Smooth muscle cell (in vitro differentiated cells): ENCODE measurements around the gene TMEM132A. TPM values are rescaled to one million over a fixed set of nuclear protein-coding genes. Genes with fewer than 3 reads are reported as not detected.

ENCODE experiments used
- DNase-seq: peaks from one replicate; lab custom pipeline; 2025; ENCODE audit not compliant: unreplicated experiment; lab: John Stamatoyannopoulos, UW
- H2AFZ ChIP-seq: fragments of 200-600 bp; sonication (generic); 2 replicates; pipeline ENCODE4 v1.6.0; 2016; ENCODE audit warnings: antibody characterized with exemption, low read depth, mild to moderate bottlenecking
- H3F3A ChIP-seq: fragments of 200-600 bp; sonication (generic); 2 replicates; pipeline ENCODE4 v1.6.0; 2017; ENCODE audit warnings: antibody characterized with exemption, low read depth
- H3K27ac ChIP-seq: fragments of 200-600 bp; sonication (generic); 2 replicates; pipeline ENCODE4 v1.5.1; 2016; ENCODE audit warnings: low read depth, mild to moderate bottlenecking
- H3K27me3 ChIP-seq: fragments of 200-600 bp; sonication (generic); 2 replicates; pipeline ENCODE4 v1.6.1; 2016; ENCODE audit warnings: low read depth, mild to moderate bottlenecking
- H3K36me3 ChIP-seq: fragments of 200-600 bp; sonication (generic); 2 replicates; pipeline ENCODE4 v1.5.1; 2016; ENCODE audit warnings: low read depth
- H3K4me1 ChIP-seq: fragments of 200-600 bp; sonication (generic); 2 replicates; pipeline ENCODE4 v1.5.1; 2016; ENCODE audit warnings: low read depth
- H3K4me2 ChIP-seq: fragments of 200-600 bp; sonication (generic); 2 replicates; pipeline ENCODE4 v1.6.0; 2016; ENCODE audit warnings: mild to moderate bottlenecking
- H3K4me3 ChIP-seq: fragments of 200-600 bp; sonication (generic); 2 replicates; pipeline ENCODE4 v1.5.1; 2016; ENCODE audit warnings: mild to moderate bottlenecking
- H3K79me2 ChIP-seq: fragments of 200-600 bp; sonication (generic); 2 replicates; pipeline ENCODE4 v1.6.0; 2016; ENCODE audit warnings: low read depth, mild to moderate bottlenecking
- H3K9ac ChIP-seq: fragments of 200-600 bp; sonication (generic); 2 replicates; pipeline ENCODE4 v1.6.0; 2016; ENCODE audit warnings: low read depth
- H3K9me3 ChIP-seq: fragments of 200-600 bp; sonication (generic); replicated peaks from 2 replicates; pipeline ENCODE4 v1.5.1; 2016; ENCODE audit warnings: low read depth
- H4K20me1 ChIP-seq: fragments of 200-600 bp; sonication (generic); 2 replicates; pipeline ENCODE4 v1.6.0; 2016; ENCODE audit warnings: low read depth
- CTCF ChIP-seq: fragments of 200-600 bp; sonication (generic); IDR thresholded peaks from 2 replicates; pipeline ENCODE4 v1.5.1; 2017; ENCODE audit warnings: borderline replicate concordance, mild to moderate bottlenecking, antibody characterized with exemption; ENCODE audit not compliant: insufficient read depth, poor library complexity, severe bottlenecking
- WGBS: methylation state at CpG from one replicate; pipeline ENCODE4 v1.1.7; 2016; ENCODE audit warnings: low lambda C conversion rate; 5-methylcytosine and 5-hydroxymethylcytosine counted together
- polyA plus RNA-seq: library from polyadenylated mRNA; unstranded; fragments of >200 nt; fragmentation: Nextera tagmentation; extraction: Ambion mirVana; gene quantifications from 2 replicates; pipeline ENCODE4 v1.2.1, GENCODE V29; 2016
- total RNA-seq: library from RNA; depleted of rRNA; stranded (reverse); fragments of >200 nt; gene quantifications from 2 replicates; pipeline ENCODE4 v1.2.3, GENCODE V29; 2014

TMEM132A gene
- total and polyA plus RNA-seq, 2 experiments from 2014 or later: 40.7 to 91.3 TPM

DNA sequence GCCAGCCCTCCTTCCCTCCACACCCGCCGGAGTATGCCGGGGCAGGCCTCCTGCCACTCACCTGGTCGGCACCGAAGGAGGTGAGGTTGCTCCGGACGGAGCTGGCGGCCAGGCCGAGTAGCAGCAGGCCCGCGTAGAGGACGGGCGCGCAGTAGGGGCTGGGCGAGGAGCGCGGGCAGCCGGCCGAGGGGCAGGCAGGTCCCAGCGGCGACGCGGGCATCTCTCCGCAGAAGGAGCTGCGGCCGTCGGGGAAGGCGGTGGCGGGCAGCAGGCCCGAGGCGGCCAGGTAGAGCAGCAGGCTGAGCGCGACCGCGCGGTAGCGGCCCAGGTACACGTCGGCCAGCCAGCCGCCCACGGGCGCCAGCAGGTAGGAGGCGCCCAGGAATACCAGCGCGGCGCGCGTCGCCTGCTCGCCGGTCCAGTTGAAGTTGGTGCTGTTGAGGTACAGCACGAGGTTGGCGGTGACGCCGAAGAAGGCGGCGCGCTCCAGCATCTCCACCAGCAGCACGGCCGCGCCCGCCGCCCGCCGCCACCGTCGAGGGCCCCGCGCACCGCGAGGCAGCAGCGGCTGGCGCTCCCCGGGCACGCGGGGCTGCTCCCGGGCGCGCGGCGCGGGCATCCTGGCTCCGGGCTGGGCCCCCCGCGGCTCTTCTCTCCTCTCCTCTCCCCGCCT, 26.8 kb downstream of the TMEM132A start:
- Histone ChIP-seq H3K4me2 (peak overlapping the region; percentile 78), H3K36me3 (no peaks in the 10 kb centered on the region), H3K9ac (no peak overlapping the region), H3K4me1 (peaks cover 6% of the 10 kb centered on the region), H2AFZ (no peak overlapping the region), H3K79me2 (no peaks in the 10 kb centered on the region), H3K9me3 (no peaks in the 10 kb centered on the region), H3K4me3 (no peak overlapping the region), H4K20me1 (no peaks in the 10 kb centered on the region), H3F3A (no peaks in the 10 kb centered on the region), H3K27ac (no peak overlapping the region), H3K27me3 (peaks cover 47% of the 10 kb centered on the region)
- TF ChIP-seq CTCF: no peak
- 11% methylated on average over 64 of the region's 86 CpGs for WGBS
- no peak for DNase-seq

DNA sequence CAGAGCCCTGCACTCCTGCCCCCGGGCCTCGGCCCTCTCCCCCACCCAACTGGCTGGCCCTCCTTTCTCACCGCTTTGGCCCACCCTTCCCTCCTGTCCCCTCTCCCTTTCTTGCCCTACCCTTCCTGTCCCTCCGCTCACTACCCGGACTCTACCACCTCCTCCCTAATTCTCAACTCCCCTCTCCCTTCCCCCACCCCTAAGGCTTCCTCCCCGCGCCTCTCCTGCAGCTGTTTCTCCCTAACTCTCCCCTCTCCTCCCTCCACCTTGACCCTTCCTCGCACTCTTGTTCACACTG, 27.3 kb downstream of the TMEM132A start:
- no peak overlapping the region for H3K27ac ChIP-seq
- no peaks in the 10 kb centered on the region for H3K79me2 ChIP-seq
- peaks cover 6% of the 10 kb centered on the region for H3K4me1 ChIP-seq
- H3K36me3 ChIP-seq: no peaks in the 10 kb centered on the region
- no peaks in the 10 kb centered on the region for H3K9me3 ChIP-seq
- no peak for TF ChIP-seq CTCF
- peak overlapping the region; percentile 47 for H3K4me3 ChIP-seq
- no CpG with 5 or more reads among the region's 8 CpGs for WGBS
- no peak overlapping the region for H3K9ac ChIP-seq
- H4K20me1 ChIP-seq: no peaks in the 10 kb centered on the region
- H3K27me3 ChIP-seq: peaks cover 47% of the 10 kb centered on the region
- peak overlapping the region; percentile 85 for H2AFZ ChIP-seq
- H3K4me2 ChIP-seq: peak overlapping the region; percentile 78
- H3F3A ChIP-seq: no peaks in the 10 kb centered on the region
- DNase-seq: no peak

- Histone ChIP-seq H3K27me3 (peaks cover 47% of the 10 kb centered on the region), H3K4me1 (peaks cover 6% of the 10 kb centered on the region), H3K27ac (no peak within 1 kb of the TSS), H3K36me3 (no peaks in the 10 kb centered on the region), H3K9me3 (no peaks in the 10 kb centered on the region), H3K9ac (no peak within 1 kb of the TSS), H3F3A (no peaks in the 10 kb centered on the region), H3K79me2 (no peaks in the 10 kb centered on the region), H3K4me2 (peak within 1 kb of the TSS; percentile 78), H3K4me3 (peak within 1 kb of the TSS; percentile 47), H2AFZ (peak within 1 kb of the TSS; percentile 85), H4K20me1 (no peaks in the 10 kb centered on the region)
- no peak for DNase-seq
- no peak for TF ChIP-seq CTCF
- WGBS: 38% methylated on average over 16 of the region's 23 CpGs
These were observed 27.9 kb downstream of the TMEM132A start, which contains the start of gene SLC15A3 for GRCh38 chr11:60951904-60952741. Gene SLC15A3, minus strand, starts transcription at chr11:60952176. Its CDS starts 625 bp downstream, at chr11:60951551.
